ENCODE data around the gene TAF11L9. TPM values are rescaled to one million over a fixed set of nuclear protein-coding genes. Genes with fewer than 3 reads are reported as not detected.
"Not testable (repeated sequence)": the region's sequence is repeated elsewhere in the genome, so short reads cannot be mapped to it uniquely, and the experiment has no call there.

TAF11L9 gene
- total RNA-seq, 8 experiments from 2014 or later, result not detected

- ATAC-seq (replicated peaks in 6 of 8); H3K4me1 ChIP-seq (replicated peaks in 1 of 2); H3K4me3 ChIP-seq; in situ Hi-C loops (cut with MboI; ENCODE audit: low pct_unique_long_range_greater_than_20kb in 2 of 9, low sequenced_read_pairs in 9 of 9, unreplicated experiment in 9 of 9); H3K27ac ChIP-seq: not testable (repeated sequence)
- no CpG with 5 or more reads among the region's 16 CpGs for WGBS, 10 experiments
Measured at GRCh38 chr5:17585658-17586057, 8.5 kb downstream of the TAF11L9 start, which contains the start of gene TAF11L7. Gene TAF11L7, minus strand, starts transcription at chr5:17585758.

Other genes with a start within 250 kb of the TAF11L9 start
- gene TAF11L2, start 96.2 kb downstream of the TAF11L9 start, total RNA-seq, result not detected
- gene TAF11L3, start 76.0 kb downstream of the TAF11L9 start, total RNA-seq, result not detected
- not detected for gene TAF11L4, start 72.6 kb downstream of the TAF11L9 start, total RNA-seq
- 1 to 10 TPM in 5 of 8 experiments, not detected in 3; 1.4 to 8.5 (median 2.1) TPM for gene TAF11L5, start 69.2 kb downstream of the TAF11L9 start, total RNA-seq
- not detected for gene TAF11L6, start 65.7 kb downstream of the TAF11L9 start, total RNA-seq
- gene TAF11L7, start 8.6 kb downstream of the TAF11L9 start, total RNA-seq, result 1 to 10 TPM in 2 of 8 experiments, not detected in 6; 2.0 to 2.3 TPM
- not detected for gene TAF11L8, start 3.4 kb downstream of the TAF11L9 start, total RNA-seq
- gene TAF11L10, start 3.4 kb upstream of the TAF11L9 start, total RNA-seq, result 1 to 10 TPM in 5 of 8 experiments, not detected in 3; 1.4 to 8.5 (median 2.1) TPM
- gene TAF11L11, start 9.8 kb upstream of the TAF11L9 start, total RNA-seq, result under 1 TPM in 3 of 8 experiments, not detected in 5; 0.21 to 0.29 (median 0.24) TPM
- gene TAF11L12, start 16.0 kb upstream of the TAF11L9 start, total RNA-seq, result under 1 TPM in 2 of 8 experiments, not detected in 6; 0.28 to 0.32 TPM
- under 1 TPM in 1 of 8 experiments, not detected in 7; 0.42 TPM for gene TAF11L13, start 37.7 kb upstream of the TAF11L9 start, total RNA-seq
- under 1 TPM in 1 of 8 experiments, not detected in 7; 0.54 TPM for gene TAF11L14, start 40.1 kb upstream of the TAF11L9 start, total RNA-seq

Data from motor neuron (in vitro differentiated cells).